Neuronal stem cell (in vitro differentiated cells): Measurements from ENCODE around the gene TBCC.

Source experiments
- DNase-seq: peaks from one replicate; pipeline ENCODE4 v3.0.0-alpha.2; 2013; ENCODE audit warnings: low spot score
- H2AFZ ChIP-seq: one replicate; pipeline ENCODE4 v1.6.1; 2013; ENCODE audit warnings: mild to moderate bottlenecking, low read length, inconsistent platforms
- H2AK5ac ChIP-seq: 2 replicates; pipeline ENCODE4 v1.6.1; 2013; ENCODE audit warnings: low read depth, mild to moderate bottlenecking, inconsistent platforms, low read length, moderate library complexity, mixed read lengths
- H2BK120ac ChIP-seq: 2 replicates; pipeline ENCODE4 v1.6.1; 2013; ENCODE audit warnings: low read depth, mild to moderate bottlenecking, inconsistent platforms, low read length, moderate library complexity, mixed read lengths
- H2BK12ac ChIP-seq: one replicate; pipeline ENCODE4 v1.6.1; 2013; ENCODE audit warnings: low read length, inconsistent platforms
- H2BK15ac ChIP-seq: 2 replicates; pipeline ENCODE4 v1.6.1; 2013; ENCODE audit warnings: mild to moderate bottlenecking, low read length, inconsistent platforms, mixed read lengths
- H2BK5ac ChIP-seq: one replicate; pipeline ENCODE4 v1.6.1; 2013; ENCODE audit warnings: inconsistent platforms, mild to moderate bottlenecking, low read length, moderate library complexity
- H3K14ac ChIP-seq: one replicate; pipeline ENCODE4 v1.6.1; 2013; ENCODE audit warnings: low read length, inconsistent platforms
- H3K18ac ChIP-seq: 2 replicates; pipeline ENCODE4 v1.6.1; 2013; ENCODE audit warnings: low read length, inconsistent platforms
- H3K23ac ChIP-seq: 2 replicates; pipeline ENCODE4 v1.6.1; 2013; ENCODE audit warnings: low read depth, mild to moderate bottlenecking, mixed read lengths, low read length, inconsistent platforms; ENCODE audit not compliant: poor library complexity
- H3K27ac ChIP-seq: replicated peaks from 3 replicates; pipeline ENCODE4 v1.5.1; 2013; ENCODE audit warnings: low read length, inconsistent platforms
- H3K27me3 ChIP-seq, 3 experiments: 2 replicates each; pipeline ENCODE4 v1.6.1; 2013; ENCODE audit warnings: low read length in 3 of 3, mild to moderate bottlenecking in 2 of 3, inconsistent platforms in 1 of 3, low read depth in 1 of 3, mixed read lengths in 1 of 3, moderate library complexity in 1 of 3; ENCODE audit not compliant: control insufficient read depth in 3 of 3, insufficient read depth in 3 of 3
- H3K36me3 ChIP-seq, 2 donors: replicated peaks in 1 of 2; 2 replicates each; pipeline ENCODE4 v1.6.1; 2013; ENCODE audit warnings: low read length in 2 of 2; ENCODE audit not compliant: control insufficient read depth in 2 of 2, insufficient read depth in 2 of 2
- H3K4ac ChIP-seq: 2 replicates; pipeline ENCODE4 v1.6.1; 2013; ENCODE audit warnings: inconsistent platforms, mild to moderate bottlenecking, low read length, moderate library complexity
- H3K4me1 ChIP-seq, 2 donors: 1 replicate in 1 of 2; 2 replicates in 1 of 2; pipeline ENCODE4 v1.6.1; 2013; ENCODE audit warnings: low read length in 2 of 2, low read depth in 1 of 2; ENCODE audit not compliant: control insufficient read depth in 2 of 2, insufficient read depth in 1 of 2
- H3K4me2 ChIP-seq: one replicate; pipeline ENCODE4 v1.6.1; 2013; ENCODE audit warnings: mild to moderate bottlenecking, low read length, inconsistent platforms; ENCODE audit not compliant: insufficient read depth, poor library complexity, severe bottlenecking
- H3K4me3 ChIP-seq, 2 donors: 2 replicates each; pipeline ENCODE4 v1.5.1; 2013; ENCODE audit warnings: low read length in 2 of 2, mild to moderate bottlenecking in 2 of 2, inconsistent platforms in 1 of 2, moderate library complexity in 1 of 2
- H3K79me1 ChIP-seq: one replicate; pipeline ENCODE4 v1.6.1; 2013; ENCODE audit warnings: low read depth, mild to moderate bottlenecking, inconsistent platforms, low read length, moderate library complexity
- H3K9ac ChIP-seq: one replicate; pipeline ENCODE4 v1.6.1; 2013; ENCODE audit warnings: mild to moderate bottlenecking, low read depth, low read length, inconsistent platforms; ENCODE audit not compliant: poor library complexity
- H3K9me3 ChIP-seq, 2 donors: replicated peaks in 1 of 2; 2 replicates each; pipeline versions ENCODE3 to v1.6.1; 2013; ENCODE audit warnings: low read length in 2 of 2, mild to moderate bottlenecking in 2 of 2, inconsistent platforms in 1 of 2, low read depth in 1 of 2, mixed read lengths in 1 of 2, moderate library complexity in 1 of 2; ENCODE audit not compliant: control insufficient read depth in 2 of 2, insufficient read depth in 1 of 2
- H4K8ac ChIP-seq: one replicate; pipeline ENCODE4 v1.6.1; 2013; ENCODE audit warnings: low read depth, mild to moderate bottlenecking, inconsistent platforms, low read length, moderate library complexity
- H4K91ac ChIP-seq: one replicate; pipeline ENCODE4 v1.6.1; 2013; ENCODE audit warnings: low read length, low read depth, mild to moderate bottlenecking, inconsistent platforms; ENCODE audit not compliant: poor library complexity
- WGBS, 2 donors: extraction: QIAGEN DNeasy Blood & Tissue Kit; methylation state at CpG; one replicate each; pipeline ENCODE4 v1.1.7; 2013; ENCODE audit warnings: missing lambda C conversion rate in 2 of 2, mixed read lengths in 1 of 2; ENCODE audit not compliant: insufficient read length in 2 of 2, insufficient replicate concordance in 1 of 2; ENCODE audit errors: extremely low coverage in 2 of 2; 5-methylcytosine and 5-hydroxymethylcytosine counted together

TBCC gene

GRCh38 chr6:42726485-42727086 is 19.3 kb downstream of the TBCC start:
- no peak overlapping the region for H2AK5ac ChIP-seq
- H3K4me1 ChIP-seq: no peaks in the 10 kb centered on the region
- no peak overlapping the region for H2BK120ac ChIP-seq
- no CpG with 5 or more reads among the region's 14 CpGs for WGBS, 2 donors
- H3K23ac ChIP-seq: no peak overlapping the region
- H3K36me3 ChIP-seq: no peaks in the 10 kb centered on the region
- peaks cover 0 to 15% (median 0%) of the 10 kb centered on the region in 3 experiments for H3K27me3 ChIP-seq
- peak overlapping the region; percentile 78 for H2AFZ ChIP-seq
- no peak overlapping the region for H3K4ac ChIP-seq
- DNase-seq: peak; percentile 74
- no peaks in the 10 kb centered on the region for H3K9me3 ChIP-seq
- H3K79me1 ChIP-seq: no peaks in the 10 kb centered on the region
- H2BK5ac ChIP-seq: no peak overlapping the region
- no peak overlapping the region for H4K91ac ChIP-seq
- H3K9ac ChIP-seq: no peak overlapping the region
- no peak overlapping the region for H3K4me2 ChIP-seq
- no peak overlapping the region for H3K4me3 ChIP-seq
- no peak overlapping the region for H2BK12ac ChIP-seq
- no peak overlapping the region for H3K27ac ChIP-seq
- H4K8ac ChIP-seq: no peak overlapping the region
- no peak overlapping the region for H3K14ac ChIP-seq
- no peak overlapping the region for H3K18ac ChIP-seq
- H2BK15ac ChIP-seq: no peak overlapping the region

- no peak overlapping the region for H3K27ac ChIP-seq
- H3K4ac ChIP-seq: no peak overlapping the region
- no peak overlapping the region for H2BK12ac ChIP-seq
- H3K14ac ChIP-seq: no peak overlapping the region
- H3K79me1 ChIP-seq: no peaks in the 10 kb centered on the region
- no peak overlapping the region for H3K23ac ChIP-seq
- H4K8ac ChIP-seq: no peak overlapping the region
- H3K27me3 ChIP-seq: peaks cover 0 to 20% (median 0%) of the 10 kb centered on the region in 3 experiments
- no peak for DNase-seq
- H3K4me2 ChIP-seq: no peak overlapping the region
- no peak overlapping the region for H2BK120ac ChIP-seq
- H2AK5ac ChIP-seq: no peak overlapping the region
- H3K4me1 ChIP-seq: no peaks in the 10 kb centered on the region
- H3K9me3 ChIP-seq: no peaks in the 10 kb centered on the region
- no peak overlapping the region for H3K4me3 ChIP-seq
- H3K18ac ChIP-seq: no peak overlapping the region
- H3K36me3 ChIP-seq: no peaks in the 10 kb centered on the region
- H2BK15ac ChIP-seq: no peak overlapping the region
- no peak overlapping the region for H2BK5ac ChIP-seq
- H3K9ac ChIP-seq: no peak overlapping the region
- H2AFZ ChIP-seq: peak overlapping the region; percentile 15
- no peak overlapping the region for H4K91ac ChIP-seq
Measured at GRCh38 chr6:42726026-42726425, 19.9 kb downstream of the TBCC start.

- no peak for DNase-seq
- Histone ChIP-seq H2AFZ (no peak overlapping the region), H3K18ac (no peak overlapping the region), H3K9ac (no peak overlapping the region), H2BK5ac (no peak overlapping the region), H2BK15ac (no peak overlapping the region), H2BK120ac (no peak overlapping the region), H3K27me3 (peaks cover 0 to 24% (median 0%) of the 10 kb centered on the region in 3 experiments), H2BK12ac (no peak overlapping the region), H3K79me1 (no peaks in the 10 kb centered on the region), H3K4me2 (no peak overlapping the region), H3K27ac (no peak overlapping the region), H3K14ac (no peak overlapping the region), H4K91ac (no peak overlapping the region), H3K4me3 (no peak overlapping the region), H4K8ac (no peak overlapping the region), H3K23ac (no peak overlapping the region), H3K4ac (no peak overlapping the region), H3K4me1 (no peaks in the 10 kb centered on the region), H3K9me3 (no peaks in the 10 kb centered on the region), H3K36me3 (no peaks in the 10 kb centered on the region), H2AK5ac (no peak overlapping the region)
Measured at GRCh38 chr6:42724825-42725224, 21.1 kb downstream of the TBCC start.

GRCh38 chr6:42722497-42722896 is 23.4 kb downstream of the TBCC start, which contains the start of gene PRPH2:
TSS of gene PRPH2 (minus strand) at chr6:42722597. CDS start at chr6:42722334, 263 bp downstream.
- Histone ChIP-seq H3K18ac (no peak within 1 kb of the TSS), H2BK12ac (no peak within 1 kb of the TSS), H3K4me1 (no peaks in the 10 kb centered on the region), H2BK5ac (no peak within 1 kb of the TSS), H2BK15ac (no peak within 1 kb of the TSS), H3K27me3 (peaks cover 0 to 24% (median 0%) of the 10 kb centered on the region in 3 experiments), H4K91ac (no peak within 1 kb of the TSS), H3K9ac (no peak within 1 kb of the TSS), H3K9me3 (no peaks in the 10 kb centered on the region), H3K79me1 (no peaks in the 10 kb centered on the region), H2BK120ac (no peak within 1 kb of the TSS), H4K8ac (no peak within 1 kb of the TSS), H3K4me2 (no peak within 1 kb of the TSS), H2AFZ (no peak within 1 kb of the TSS), H3K4me3 (no peak within 1 kb of the TSS), H2AK5ac (no peak within 1 kb of the TSS), H3K14ac (peak within 1 kb of the TSS; percentile 79), H3K23ac (no peak within 1 kb of the TSS), H3K4ac (no peak within 1 kb of the TSS), H3K27ac (no peak within 1 kb of the TSS), H3K36me3 (no peaks in the 10 kb centered on the region)
- no peak for DNase-seq
- WGBS, 2 donors: no CpG with 5 or more reads among the region's 6 CpGs
